ENCODE data around the gene CCT7. TPM values are rescaled to one million over a fixed set of nuclear protein-coding genes. Genes with fewer than 3 reads are reported as not detected.

The CCT7 gene
- total and polyA plus RNA-seq, 2 experiments from 2014 or later, result 287 to 642 TPM

DNA sequence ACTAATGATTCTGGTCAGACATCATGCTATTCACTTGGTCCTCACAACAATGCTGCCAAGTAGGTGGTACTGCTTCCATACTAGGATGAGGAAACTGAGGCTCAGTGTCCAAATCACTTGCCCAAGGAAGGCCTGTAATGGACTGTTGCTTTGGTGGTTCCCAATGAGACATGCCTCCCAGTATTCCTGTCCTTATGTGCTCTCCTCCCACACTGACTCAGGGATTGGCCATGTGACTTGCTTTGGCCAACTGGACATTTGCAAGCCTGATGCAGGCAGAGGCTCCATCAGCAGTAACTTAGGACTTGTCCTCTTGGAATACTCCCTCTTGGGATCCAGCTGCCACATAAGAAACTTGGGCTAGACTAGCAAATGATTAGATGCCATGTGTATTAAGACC is 47.1 kb downstream of the CCT7 start:
- no peaks in the 10 kb centered on the region; the same call in 2 of the 3 replicates for H3K36me3 Mint-ChIP-seq (ENCODE audit: low read depth)
- H3K9me3 Mint-ChIP-seq, result no peaks in the 10 kb centered on the region; the same call in 2 of the 3 replicates
- Histone ChIP-seq H3K4me3 (no peak overlapping the region), H3K27ac (ENCODE audit: low read depth) (no peak overlapping the region), H3K9me2 (ENCODE audit: insufficient read depth) (no peaks in the 10 kb centered on the region), H3F3A (replicated peaks; ENCODE audit: low read depth) (peaks cover 6% of the 10 kb centered on the region; the same call in 1 of the 2 replicates), H3K4me2 (no peak overlapping the region), H3K27me3 (ENCODE audit: insufficient read depth) (peaks cover 15% of the 10 kb centered on the region), H2AFZ (no peak overlapping the region), H4K20me1 (replicated peaks; ENCODE audit: insufficient read depth) (peaks cover 51% of the 10 kb centered on the region), H3K4me1 (ENCODE audit: insufficient read depth) (peaks cover 9% of the 10 kb centered on the region), H3K79me2 (replicated peaks; ENCODE audit: insufficient read depth) (peaks cover 61% of the 10 kb centered on the region), H3K36me3 (ENCODE audit: insufficient read depth) (no peaks in the 10 kb centered on the region)
- H3K27me3 Mint-ChIP-seq (ENCODE audit: insufficient read depth, low read depth, poor library complexity), result peaks cover 15% of the 10 kb centered on the region
- no peak overlapping the region for H3K4me3 Mint-ChIP-seq
- peaks cover 24% of the 10 kb centered on the region for H3K4me1 Mint-ChIP-seq
- ATAC-seq (no peak), DNase-seq (ENCODE audit: low spot score) (no peak)
- TF ChIP-seq, protein P1, sequence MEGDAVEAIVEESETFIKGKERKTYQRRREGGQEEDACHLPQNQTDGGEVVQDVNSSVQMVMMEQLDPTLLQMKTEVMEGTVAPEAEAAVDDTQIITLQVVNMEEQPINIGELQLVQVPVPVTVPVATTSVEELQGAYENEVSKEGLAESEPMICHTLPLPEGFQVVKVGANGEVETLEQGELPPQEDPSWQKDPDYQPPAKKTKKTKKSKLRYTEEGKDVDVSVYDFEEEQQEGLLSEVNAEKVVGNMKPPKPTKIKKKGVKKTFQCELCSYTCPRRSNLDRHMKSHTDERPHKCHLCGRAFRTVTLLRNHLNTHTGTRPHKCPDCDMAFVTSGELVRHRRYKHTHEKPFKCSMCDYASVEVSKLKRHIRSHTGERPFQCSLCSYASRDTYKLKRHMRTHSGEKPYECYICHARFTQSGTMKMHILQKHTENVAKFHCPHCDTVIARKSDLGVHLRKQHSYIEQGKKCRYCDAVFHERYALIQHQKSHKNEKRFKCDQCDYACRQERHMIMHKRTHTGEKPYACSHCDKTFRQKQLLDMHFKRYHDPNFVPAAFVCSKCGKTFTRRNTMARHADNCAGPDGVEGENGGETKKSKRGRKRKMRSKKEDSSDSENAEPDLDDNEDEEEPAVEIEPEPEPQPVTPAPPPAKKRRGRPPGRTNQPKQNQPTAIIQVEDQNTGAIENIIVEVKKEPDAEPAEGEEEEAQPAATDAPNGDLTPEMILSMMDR (conservative IDR thresholded peaks at IDR 0.05; ENCODE audit: low read depth in 2 of 2), result no peak
- no peak for TF ChIP-seq ZNF114 (CRISPR knock-in tag; IDR thresholded peaks at IDR 0.05)
- no peak for TF ChIP-seq POLR2AphosphoS5 (IDR thresholded peaks at IDR 0.05; ENCODE audit: low read depth)
- TF ChIP-seq STAT1 (IDR thresholded peaks at IDR 0.05; ENCODE audit: unreplicated experiment), result no peak
- no peak for TF ChIP-seq EZH2 (IDR thresholded peaks at IDR 0.05; ENCODE audit: low read depth, unreplicated experiment)
- no peak for TF ChIP-seq JUNB (IDR thresholded peaks at IDR 0.05; ENCODE audit: unreplicated experiment)
- no peak for TF ChIP-seq CREB1 (CRISPR knock-in tag; IDR thresholded peaks at IDR 0.05; ENCODE audit: low read depth)
- no peak for TF ChIP-seq ZNF462 (CRISPR knock-in tag; IDR thresholded peaks at IDR 0.05)
- TF ChIP-seq, protein P2, sequence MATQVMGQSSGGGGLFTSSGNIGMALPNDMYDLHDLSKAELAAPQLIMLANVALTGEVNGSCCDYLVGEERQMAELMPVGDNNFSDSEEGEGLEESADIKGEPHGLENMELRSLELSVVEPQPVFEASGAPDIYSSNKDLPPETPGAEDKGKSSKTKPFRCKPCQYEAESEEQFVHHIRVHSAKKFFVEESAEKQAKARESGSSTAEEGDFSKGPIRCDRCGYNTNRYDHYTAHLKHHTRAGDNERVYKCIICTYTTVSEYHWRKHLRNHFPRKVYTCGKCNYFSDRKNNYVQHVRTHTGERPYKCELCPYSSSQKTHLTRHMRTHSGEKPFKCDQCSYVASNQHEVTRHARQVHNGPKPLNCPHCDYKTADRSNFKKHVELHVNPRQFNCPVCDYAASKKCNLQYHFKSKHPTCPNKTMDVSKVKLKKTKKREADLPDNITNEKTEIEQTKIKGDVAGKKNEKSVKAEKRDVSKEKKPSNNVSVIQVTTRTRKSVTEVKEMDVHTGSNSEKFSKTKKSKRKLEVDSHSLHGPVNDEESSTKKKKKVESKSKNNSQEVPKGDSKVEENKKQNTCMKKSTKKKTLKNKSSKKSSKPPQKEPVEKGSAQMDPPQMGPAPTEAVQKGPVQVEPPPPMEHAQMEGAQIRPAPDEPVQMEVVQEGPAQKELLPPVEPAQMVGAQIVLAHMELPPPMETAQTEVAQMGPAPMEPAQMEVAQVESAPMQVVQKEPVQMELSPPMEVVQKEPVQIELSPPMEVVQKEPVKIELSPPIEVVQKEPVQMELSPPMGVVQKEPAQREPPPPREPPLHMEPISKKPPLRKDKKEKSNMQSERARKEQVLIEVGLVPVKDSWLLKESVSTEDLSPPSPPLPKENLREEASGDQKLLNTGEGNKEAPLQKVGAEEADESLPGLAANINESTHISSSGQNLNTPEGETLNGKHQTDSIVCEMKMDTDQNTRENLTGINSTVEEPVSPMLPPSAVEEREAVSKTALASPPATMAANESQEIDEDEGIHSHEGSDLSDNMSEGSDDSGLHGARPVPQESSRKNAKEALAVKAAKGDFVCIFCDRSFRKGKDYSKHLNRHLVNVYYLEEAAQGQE (IDR thresholded peaks at IDR 0.05; ENCODE audit: unreplicated experiment), result no peak
- no peak for TF ChIP-seq NANOG (IDR thresholded peaks at IDR 0.05; ENCODE audit: borderline replicate concordance)
- TF ChIP-seq EZH2phosphoT487 (IDR thresholded peaks at IDR 0.05; ENCODE audit: unreplicated experiment), result no peak
- no peak for TF ChIP-seq ZNF331 (CRISPR knock-in tag; IDR thresholded peaks at IDR 0.05; ENCODE audit: low read depth)
- TF ChIP-seq ETS1 (IDR thresholded peaks at IDR 0.05), result no peak
- no peak overlapping the region for H3K27ac Mint-ChIP-seq
